K562 (cell line): ENCODE data around the gene NUDT21. TPM values are rescaled to one million over a fixed set of nuclear protein-coding genes. Genes with fewer than 3 reads are reported as not detected.

Experiments used
- FOXA3 ChIP-seq, 2 experiments: fragments of 450-650 bp in 1 of 2; sonication (generic) in 1 of 2; formaldehyde crosslinking; IDR thresholded peaks in 1 of 2; conservative IDR thresholded peaks in 1 of 2; 2 replicates each; pipeline versions ENCODE4 v1.4.0 to v1.8.0; 2020 to 2022; ENCODE audit warnings: mild to moderate bottlenecking in 2 of 2, missing genetic modification reagents in 1 of 2
- FOXJ3 ChIP-seq: sonication (generic); formaldehyde crosslinking; IDR thresholded peaks from 2 replicates; pipeline ENCODE4 v1.4.0; 2020; ENCODE audit warnings: mild to moderate bottlenecking, missing genetic modification reagents
- GABPB1 ChIP-seq: sonication (generic); formaldehyde crosslinking; IDR thresholded peaks from 2 replicates; pipeline ENCODE4 v1.8.0; 2022; ENCODE audit warnings: mild to moderate bottlenecking, missing genetic modification reagents
- GABPB2 ChIP-seq: fragments of 250-450 bp; sonication (Bioruptor Pico); conservative IDR thresholded peaks from 2 replicates; pipeline ENCODE4 v1.5.1; 2021; ENCODE audit warnings: mild to moderate bottlenecking
- HMG20B ChIP-seq: fragments of 250-450 bp; sonication (Bioruptor Pico); IDR thresholded peaks from 2 replicates; pipeline ENCODE4 v1.5.0; 2021; ENCODE audit warnings: mild to moderate bottlenecking
- KDM1A ChIP-seq, 2 experiments: fragments of 450-650 bp; IDR thresholded peaks; 2 replicates each; pipeline ENCODE4 v1.6.1; 2016; ENCODE audit warnings: mild to moderate bottlenecking in 2 of 2
- KLF6 ChIP-seq: fragments of 250-450 bp; sonication (Bioruptor Pico); IDR thresholded peaks from 2 replicates; pipeline ENCODE4 v1.4.0; 2020; ENCODE audit warnings: mild to moderate bottlenecking, moderate library complexity, borderline replicate concordance
- MCM5 ChIP-seq: fragments of 450-650 bp; IDR thresholded peaks from 2 replicates; pipeline ENCODE4 v1.6.1; 2016; ENCODE audit warnings: low read depth
- PURB ChIP-seq: sonication (generic); formaldehyde crosslinking; IDR thresholded peaks from 2 replicates; pipeline ENCODE4 v1.9.0; 2021; ENCODE audit warnings: low read depth, mild to moderate bottlenecking, missing genetic modification reagents
- RCOR1 ChIP-seq, 2 experiments: IDR thresholded peaks; 2 replicates each; pipeline ENCODE4 v1.6.1; 2012; ENCODE audit warnings: low read depth in 2 of 2, low read length in 2 of 2, borderline replicate concordance in 1 of 2, improper control_type of control experiment in 1 of 2
- SETDB1 ChIP-seq: IDR thresholded peaks from one replicate; pipeline ENCODE4 v1.6.1; 2012; ENCODE audit warnings: low read length, control low read depth, inconsistent platforms
- SMARCB1 ChIP-seq: IDR thresholded peaks from 2 replicates; pipeline ENCODE4 v1.6.1; 2011; ENCODE audit warnings: improper control_type of control experiment, low read depth; ENCODE audit not compliant: insufficient read length
- SMC3 ChIP-seq: conservative IDR thresholded peaks from 2 replicates; pipeline ENCODE4 v1.6.1; 2011; ENCODE audit warnings: low read depth, low read length, improper control_type of control experiment; ENCODE audit not compliant: insufficient read depth
- SOX6 ChIP-seq: fragments of 450-650 bp; IDR thresholded peaks from 2 replicates; pipeline ENCODE4 v1.6.1; 2014; ENCODE audit warnings: mild to moderate bottlenecking
- SP1 ChIP-seq: sonication (generic); formaldehyde crosslinking; IDR thresholded peaks from 2 replicates; pipeline ENCODE4 v1.8.1; 2022; ENCODE audit warnings: mild to moderate bottlenecking, missing genetic modification reagents
- TAF9B ChIP-seq: fragments of 450-650 bp; IDR thresholded peaks from 2 replicates; pipeline ENCODE4 v1.6.1; 2018; ENCODE audit warnings: mild to moderate bottlenecking; ENCODE audit not compliant: partially characterized antibody
- USF1 ChIP-seq: sonication (generic); formaldehyde crosslinking; IDR thresholded peaks from 2 replicates; pipeline ENCODE4 v1.9.0; 2022; ENCODE audit warnings: mild to moderate bottlenecking, missing genetic modification reagents
- USF2 ChIP-seq: sonication (generic); formaldehyde crosslinking; IDR thresholded peaks from 2 replicates; pipeline ENCODE4 v1.5.0; 2020; ENCODE audit warnings: missing genetic modification reagents
- VEZF1 ChIP-seq: fragments of 200-800 bp; sonication (Bioruptor generic); IDR thresholded peaks from 2 replicates; pipeline ENCODE4 v1.6.1; 2017; ENCODE audit warnings: missing genetic modification characterization, missing compliant biosample characterization
- ZC3H11A ChIP-seq: IDR thresholded peaks from 2 replicates; pipeline ENCODE4 v1.6.1; 2012; ENCODE audit warnings: low read depth, low read length, improper control_type of control experiment
- ZNF133 ChIP-seq: fragments of 250-450 bp; sonication (Bioruptor Pico); IDR thresholded peaks from 2 replicates; pipeline ENCODE4 v1.4.0; 2020; ENCODE audit warnings: mild to moderate bottlenecking
- ZNF232 ChIP-seq: sonication (generic); formaldehyde crosslinking; IDR thresholded peaks from 2 replicates; pipeline ENCODE4 v1.8.0; 2022; ENCODE audit warnings: mild to moderate bottlenecking, missing genetic modification reagents
- ZNF282 ChIP-seq: sonication (generic); formaldehyde crosslinking; IDR thresholded peaks from 2 replicates; pipeline ENCODE4 v1.8.1; 2023; ENCODE audit warnings: missing genetic modification reagents
- ZNF347 ChIP-seq: fragments of 450-650 bp; formaldehyde crosslinking; IDR thresholded peaks from 2 replicates; pipeline ENCODE4 v1.4.0; 2020; ENCODE audit warnings: low read depth, mild to moderate bottlenecking, moderate library complexity
- ZNF384 ChIP-seq: IDR thresholded peaks from 2 replicates; pipeline ENCODE4 v1.6.1; 2012; ENCODE audit warnings: low read depth, low read length, improper control_type of control experiment
- ZNF445 ChIP-seq: fragments of 250-450 bp; sonication (Bioruptor Pico); IDR thresholded peaks from 2 replicates; pipeline ENCODE4 v1.4.0; 2020; ENCODE audit warnings: low read depth, mild to moderate bottlenecking, moderate library complexity
- polyA plus RNA-seq, 8 experiments: library from polyadenylated mRNA; depleted of rRNA in 4 of 8; stranded (reverse) in 5 of 8; unstranded in 3 of 8; fragments of >200 nt; fragmentation: Nextera tagmentation in 2 of 8; fragmentation: Illumina TruSeq in 1 of 8; extraction: Ambion mirVana in 2 of 8; extraction: Trizol in 1 of 8; gene quantifications; 2 replicates each; pipeline versions ENCODE4 v1.2.1 to v1.2.3, GENCODE V29; 2011 to 2014; ENCODE audit warnings: inconsistent platforms in 1 of 8, missing spikeins in 1 of 8
- total RNA-seq, 7 experiments: library from RNA; depleted of rRNA in 6 of 7; stranded (reverse); fragments of >200 nt in 6 of 7; fragmentation: Illumina TruSeq in 2 of 7; extraction: Trizol in 2 of 7; gene quantifications; 2 replicates each; pipeline versions ENCODE4 v1.2.1 to v1.2.3, GENCODE V29; 2011 to 2021; ENCODE audit warnings: low replicate concordance in 1 of 7
- TF ChIP-seq, protein P1 (sequence below): IDR thresholded peaks from 3 replicates; pipeline ENCODE4 v1.6.1; 2011; ENCODE audit warnings: borderline replicate concordance, mild to moderate bottlenecking; ENCODE audit not compliant: insufficient read length, insufficient read depth

The NUDT21 gene
- total and polyA plus RNA-seq, 9 of the 15 experiments (the other 6 are each of a cell fraction or from before 2014, with no cell fraction given), result 62.4 to 218 (median 121) TPM

- no peak for TF ChIP-seq USF1 (CRISPR knock-in tag)
- peak; percentile 25; the same call in 1 of the 2 replicates for TF ChIP-seq KLF6 (CRISPR knock-in tag)
- no peak for TF ChIP-seq PURB (CRISPR knock-in tag)
- TF ChIP-seq RCOR1 (IDR thresholded peaks at IDR 0.05; ENCODE audit: borderline replicate concordance in 1 of 2, low read depth in 2 of 2, low read length in 2 of 2), result peak in 1 of 2 experiments; percentile 80; a peak in 2 of 4 replicates
- TF ChIP-seq FOXA3 (CRISPR knock-in tag; conservative IDR thresholded peaks at IDR 0.05 in 1 of 2, IDR thresholded peaks at IDR 0.05 in 1 of 2), result peak in 1 of 2 experiments; percentile 73; a peak in 2 of 4 replicates
- no peak for TF ChIP-seq SETDB1
- TF ChIP-seq ZNF133, result no peak
- TF ChIP-seq ZNF347, result no peak
- peak; percentile 56 to 64 for TF ChIP-seq KDM1A (IDR thresholded peaks at IDR 0.05)
- no peak for TF ChIP-seq USF2
- no peak for TF ChIP-seq ZC3H11A
- 0 out of 2 replicates have a peak, but pooled peaks have one; percentile 39 for TF ChIP-seq VEZF1 (CRISPR knock-in tag)
- TF ChIP-seq SP1, result no peak
- no peak for TF ChIP-seq ZNF445 (CRISPR knock-in tag)
- no peak for TF ChIP-seq HMG20B (CRISPR knock-in tag)
- peak; percentile 38 for TF ChIP-seq TAF9B
- no peak for TF ChIP-seq MCM5
- TF ChIP-seq GABPB1, result no peak
- no peak for TF ChIP-seq SMC3
- TF ChIP-seq ZNF232 (CRISPR knock-in tag), result no peak
- no peak for TF ChIP-seq ZNF384
- TF ChIP-seq, protein P1, sequence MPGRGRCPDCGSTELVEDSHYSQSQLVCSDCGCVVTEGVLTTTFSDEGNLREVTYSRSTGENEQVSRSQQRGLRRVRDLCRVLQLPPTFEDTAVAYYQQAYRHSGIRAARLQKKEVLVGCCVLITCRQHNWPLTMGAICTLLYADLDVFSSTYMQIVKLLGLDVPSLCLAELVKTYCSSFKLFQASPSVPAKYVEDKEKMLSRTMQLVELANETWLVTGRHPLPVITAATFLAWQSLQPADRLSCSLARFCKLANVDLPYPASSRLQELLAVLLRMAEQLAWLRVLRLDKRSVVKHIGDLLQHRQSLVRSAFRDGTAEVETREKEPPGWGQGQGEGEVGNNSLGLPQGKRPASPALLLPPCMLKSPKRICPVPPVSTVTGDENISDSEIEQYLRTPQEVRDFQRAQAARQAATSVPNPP, result no peak
- TF ChIP-seq SMARCB1, result no peak
- TF ChIP-seq FOXJ3, result no peak
- TF ChIP-seq GABPB2, result no peak
- TF ChIP-seq ZNF282 (CRISPR knock-in tag), result no peak
- TF ChIP-seq SOX6, result peak; percentile 95
Observed at GRCh38 chr16:56462064-56462796, 11.1 kb upstream of the NUDT21 start (continued).
